Measurements from ENCODE around the gene CIB4. TPM values are rescaled to one million over a fixed set of nuclear protein-coding genes. Genes with fewer than 3 reads are reported as not detected.
A peak's percentile ranks its signal among the peaks of the same experiment; 100 is the strongest.
"Not testable (repeated sequence)": the region's sequence is repeated elsewhere in the genome, so short reads cannot be mapped to it uniquely, and the experiment has no call there.

Gene CIB4
- polyA plus RNA-seq, 6 donors from 2014 or later: not detected

DNA sequence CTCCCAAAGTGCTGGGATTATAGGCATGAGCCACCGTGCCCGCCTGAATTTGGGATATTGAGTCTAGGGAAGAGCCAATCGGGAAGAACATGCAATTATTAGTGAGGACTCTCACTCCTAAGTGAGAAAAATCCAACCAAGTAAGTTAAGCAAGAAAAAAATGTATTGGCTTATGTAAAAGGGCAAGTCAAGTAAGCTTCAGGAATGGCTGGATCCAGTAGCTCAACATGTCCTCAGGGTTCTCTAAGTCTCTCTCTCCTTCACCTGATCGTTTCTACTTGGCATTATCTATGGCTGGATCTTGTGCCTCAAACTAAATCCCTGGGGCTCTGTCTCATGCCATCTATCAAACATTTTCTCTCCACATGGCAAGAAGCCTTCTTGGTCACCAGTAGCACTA lies 16.1 kb upstream of the CIB4 start:
- Mint-ChIP-seq H3K4me1 (no peaks in the 10 kb centered on the region), H3K36me3 (peaks cover 8 to 13% of the 10 kb centered on the region in 2 donors), H3K27me3 (peaks cover 0 to 29% (median 18%) of the 10 kb centered on the region in 3 donors), H3K27ac (no peak overlapping the region), H3K4me3 (no peak overlapping the region), H3K9me3 (peaks cover 12 to 32% (median 27%) of the 10 kb centered on the region in 7 donors)
- no peak for ATAC-seq (ENCODE audit: low read depth in 2 of 2)
- no peak for DNase-seq

DNA sequence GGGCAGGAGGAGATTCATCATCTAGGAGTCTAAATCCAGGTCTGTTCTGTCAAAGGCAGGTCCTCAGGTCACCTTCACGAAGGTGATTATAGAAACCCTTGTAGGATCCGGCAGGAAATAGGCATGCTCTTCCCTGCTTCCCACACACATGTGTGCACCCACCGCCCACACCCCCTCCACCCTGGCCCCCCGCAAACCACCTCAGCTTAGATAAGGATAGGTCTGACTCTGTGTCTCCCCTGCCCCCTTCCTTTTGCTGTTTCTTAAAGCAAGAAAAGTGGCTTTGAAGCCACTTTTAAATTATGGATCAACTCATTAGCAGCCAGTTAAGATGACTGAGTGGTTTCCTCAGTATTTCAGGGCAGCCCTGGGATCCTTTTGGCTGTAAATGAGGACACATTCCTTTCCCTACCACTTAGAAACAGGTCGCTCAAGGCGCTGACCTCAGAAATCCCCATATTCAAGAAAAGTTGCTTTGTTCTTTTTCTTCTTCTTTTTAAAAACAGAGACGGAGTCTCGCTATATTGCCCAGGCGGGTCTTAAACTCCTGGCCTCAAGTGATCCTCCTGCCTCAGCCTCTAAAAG lies 14.5 kb upstream of the CIB4 start:
- Mint-ChIP-seq H3K4me1 (no peaks in the 10 kb centered on the region), H3K9me3 (peaks cover 10 to 24% (median 20%) of the 10 kb centered on the region in 7 donors), H3K27me3 (peaks cover under 1 to 40% (median 30%) of the 10 kb centered on the region in 3 donors), H3K36me3 (peaks cover 7 to 8% of the 10 kb centered on the region in 2 donors), H3K4me3 (no peak overlapping the region), H3K27ac (no peak overlapping the region)
- no peak for ATAC-seq (ENCODE audit: low read depth in 2 of 2)
- DNase-seq: no peak

GRCh38 chr2:26655120-26655519 lies 14.0 kb upstream of the CIB4 start:
- H3K4me3 Mint-ChIP-seq; H3K36me3 Mint-ChIP-seq; ATAC-seq (ENCODE audit: low read depth in 2 of 2): not testable (repeated sequence)

DNA sequence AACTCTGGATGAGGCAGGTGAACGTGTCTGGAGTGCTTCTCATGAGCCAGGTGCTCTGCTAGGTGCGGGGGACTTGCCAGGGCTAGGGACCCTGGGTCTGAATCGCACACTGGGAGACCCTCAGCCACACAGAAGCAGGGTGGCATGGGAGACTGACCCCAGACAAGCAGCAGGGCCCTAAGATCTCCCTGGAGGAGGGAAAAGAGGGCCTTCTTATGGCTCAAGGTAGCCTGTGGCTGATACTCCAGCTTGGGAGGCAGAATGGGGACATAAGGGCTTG lies 12.8 kb upstream of the CIB4 start:
- Mint-ChIP-seq H3K27ac (no peak overlapping the region), H3K4me3 (no peak overlapping the region), H3K9me3 (peaks cover 3 to 9% (median 6%) of the 10 kb centered on the region in 7 donors), H3K4me1 (no peaks in the 10 kb centered on the region), H3K36me3 (peaks cover 0 to 4% of the 10 kb centered on the region in 2 donors), H3K27me3 (peaks cover 5 to 53% (median 37%) of the 10 kb centered on the region in 3 donors)
- DNase-seq: no peak
- no peak for ATAC-seq (ENCODE audit: low read depth in 2 of 2)

More at GRCh38 chr2:26655120-26655519, 14.0 kb upstream of the CIB4 start:
- not testable (repeated sequence) for DNase-seq, H3K27ac Mint-ChIP-seq, H3K4me1 Mint-ChIP-seq
- peaks cover 5 to 46% (median 33%) of the 10 kb centered on the region in 3 donors for H3K27me3 Mint-ChIP-seq
- H3K9me3 Mint-ChIP-seq: peaks cover 6 to 19% (median 15%) of the 10 kb centered on the region in 7 donors

DNA sequence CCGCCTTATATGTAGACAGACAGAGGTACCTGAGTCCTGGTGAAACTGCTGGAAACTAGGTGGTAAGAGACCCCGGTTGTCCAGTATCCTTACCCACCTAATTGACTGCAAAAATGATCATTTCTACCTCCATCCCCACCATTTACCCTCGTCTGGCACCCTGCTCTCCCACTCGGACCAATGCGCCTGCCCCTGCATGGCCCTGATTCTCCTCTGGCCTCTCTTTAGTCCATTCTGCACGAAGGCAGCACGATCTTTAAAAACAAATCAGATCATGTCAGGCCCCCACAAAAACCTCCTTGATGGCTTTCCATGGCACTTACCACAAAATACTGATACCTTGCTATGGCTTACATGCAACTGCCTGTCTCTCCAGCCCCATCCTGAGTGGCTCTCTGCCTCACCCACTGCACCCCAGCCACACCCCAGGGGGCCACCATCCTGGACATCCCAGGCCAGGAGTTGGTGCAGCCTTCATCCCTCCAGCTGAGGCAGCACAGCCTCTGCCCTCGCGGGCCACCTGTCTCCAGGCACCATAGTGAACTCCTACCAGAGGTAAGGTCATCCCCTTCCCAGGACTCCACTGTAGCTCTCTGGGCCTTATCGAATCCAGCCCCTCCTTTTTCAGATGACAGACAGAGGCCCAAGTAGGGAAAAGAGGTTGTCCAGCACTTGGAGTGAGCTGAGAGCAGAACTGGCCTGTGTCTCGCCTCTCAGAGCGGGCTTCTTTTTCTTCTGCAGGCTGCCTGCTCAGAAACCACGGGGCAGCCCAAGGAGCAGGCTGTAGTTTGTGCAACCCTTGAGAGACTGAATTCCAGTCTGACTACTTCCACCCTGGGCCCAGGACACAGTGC lies 12.3 kb upstream of the CIB4 start:
- DNase-seq (no peak), ATAC-seq (ENCODE audit: low read depth in 2 of 2) (no peak)
- Mint-ChIP-seq H3K36me3 (no peaks in the 10 kb centered on the region), H3K4me3 (peak overlapping the region in 1 of 8 donors; percentile 29), H3K4me1 (no peaks in the 10 kb centered on the region), H3K27ac (no peak overlapping the region), H3K9me3 (peaks cover 0 to 5% (median 1%) of the 10 kb centered on the region in 7 donors), H3K27me3 (peaks cover 5 to 47% (median 31%) of the 10 kb centered on the region in 3 donors)

- no peaks in the 10 kb centered on the region for H3K4me1 Mint-ChIP-seq
- no peak for DNase-seq
- H3K9me3 Mint-ChIP-seq: peaks cover 0 to 5% (median 1%) of the 10 kb centered on the region in 7 donors
- peaks cover 5 to 45% (median 31%) of the 10 kb centered on the region in 3 donors for H3K27me3 Mint-ChIP-seq
- no peaks in the 10 kb centered on the region for H3K36me3 Mint-ChIP-seq
- ATAC-seq (ENCODE audit: low read depth in 2 of 2): no peak
- no peak overlapping the region for H3K27ac Mint-ChIP-seq
- H3K4me3 Mint-ChIP-seq: no peak overlapping the region
Observed at GRCh38 chr2:26652361-26653041, 11.3 kb upstream of the CIB4 start.

- ATAC-seq (ENCODE audit: low read depth in 2 of 2) (no peak), DNase-seq (no peak)
- no peaks in the 10 kb centered on the region for H3K9me3 Mint-ChIP-seq
- H3K4me3 Mint-ChIP-seq: no peak overlapping the region
- H3K36me3 Mint-ChIP-seq: no peaks in the 10 kb centered on the region
- H3K4me1 Mint-ChIP-seq: no peaks in the 10 kb centered on the region
- peaks cover 5 to 45% (median 31%) of the 10 kb centered on the region in 3 donors for H3K27me3 Mint-ChIP-seq
- H3K27ac Mint-ChIP-seq: no peak overlapping the region
Observed at GRCh38 chr2:26651799-26652198, 10.6 kb upstream of the CIB4 start.

DNA sequence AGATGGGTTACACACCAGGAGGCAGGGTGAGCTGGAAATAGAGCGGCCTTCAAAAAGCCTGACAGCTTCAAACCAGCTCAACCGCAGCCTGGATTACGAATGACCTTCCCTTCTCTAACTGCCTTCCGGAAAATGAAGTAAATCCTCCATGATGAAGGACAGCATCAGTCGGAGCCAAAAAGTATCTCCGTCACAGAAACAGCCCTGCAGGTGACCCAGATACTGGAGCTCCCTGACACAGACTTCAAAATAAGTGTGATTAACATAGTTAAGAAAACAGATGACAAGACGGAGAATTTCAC lies 10.3 kb upstream of the CIB4 start:
- no peaks in the 10 kb centered on the region for H3K9me3 Mint-ChIP-seq
- no peak overlapping the region for H3K27ac Mint-ChIP-seq
- H3K4me1 Mint-ChIP-seq: no peaks in the 10 kb centered on the region
- H3K27me3 Mint-ChIP-seq: peaks cover 6 to 45% (median 31%) of the 10 kb centered on the region in 3 donors
- ATAC-seq (ENCODE audit: low read depth in 2 of 2) (no peak), DNase-seq (no peak)
- no peaks in the 10 kb centered on the region for H3K36me3 Mint-ChIP-seq
- H3K4me3 Mint-ChIP-seq: no peak overlapping the region

GRCh38 chr2:26650713-26651469 lies 9.7 kb upstream of the CIB4 start:
- Mint-ChIP-seq H3K4me1 (no peaks in the 10 kb centered on the region), H3K27me3 (peaks cover 9 to 50% (median 31%) of the 10 kb centered on the region in 3 donors), H3K9me3 (no peaks in the 10 kb centered on the region), H3K27ac (no peak overlapping the region), H3K4me3 (no peak overlapping the region), H3K36me3 (no peaks in the 10 kb centered on the region)
- no peak for DNase-seq
- ATAC-seq (ENCODE audit: low read depth in 2 of 2): no peak

- DNase-seq (no peak), ATAC-seq (ENCODE audit: low read depth in 2 of 2) (no peak)
- peaks cover 9 to 57% (median 39%) of the 10 kb centered on the region in 3 donors for H3K27me3 Mint-ChIP-seq
- no peaks in the 10 kb centered on the region for H3K36me3 Mint-ChIP-seq
- no peaks in the 10 kb centered on the region for H3K9me3 Mint-ChIP-seq
- peak overlapping the region in 1 of 6 donors; percentile 33 for H3K27ac Mint-ChIP-seq
- H3K4me3 Mint-ChIP-seq: no peak overlapping the region
- H3K4me1 Mint-ChIP-seq: no peaks in the 10 kb centered on the region
Observed at GRCh38 chr2:26649992-26650712, 9.0 kb upstream of the CIB4 start.

GRCh38 chr2:26649322-26649721 lies 8.2 kb upstream of the CIB4 start:
- no peaks in the 10 kb centered on the region for H3K4me1 Mint-ChIP-seq
- no peaks in the 10 kb centered on the region for H3K9me3 Mint-ChIP-seq
- ATAC-seq (ENCODE audit: low read depth in 2 of 2) (no peak), DNase-seq (no peak)
- peaks cover 13 to 60% (median 46%) of the 10 kb centered on the region in 3 donors for H3K27me3 Mint-ChIP-seq
- H3K27ac Mint-ChIP-seq: no peak overlapping the region
- H3K36me3 Mint-ChIP-seq: no peaks in the 10 kb centered on the region
- no peak overlapping the region for H3K4me3 Mint-ChIP-seq

GRCh38 chr2:26648516-26648915 lies 7.3 kb upstream of the CIB4 start:
- DNase-seq: no peak
- H3K4me1 Mint-ChIP-seq: no peaks in the 10 kb centered on the region
- H3K9me3 Mint-ChIP-seq: no peaks in the 10 kb centered on the region
- ATAC-seq (ENCODE audit: low read depth in 2 of 2): no peak
- no peak overlapping the region for H3K27ac Mint-ChIP-seq
- peaks cover 14 to 58% (median 43%) of the 10 kb centered on the region in 3 donors for H3K27me3 Mint-ChIP-seq
- no peaks in the 10 kb centered on the region for H3K36me3 Mint-ChIP-seq
- no peak overlapping the region for H3K4me3 Mint-ChIP-seq

DNA sequence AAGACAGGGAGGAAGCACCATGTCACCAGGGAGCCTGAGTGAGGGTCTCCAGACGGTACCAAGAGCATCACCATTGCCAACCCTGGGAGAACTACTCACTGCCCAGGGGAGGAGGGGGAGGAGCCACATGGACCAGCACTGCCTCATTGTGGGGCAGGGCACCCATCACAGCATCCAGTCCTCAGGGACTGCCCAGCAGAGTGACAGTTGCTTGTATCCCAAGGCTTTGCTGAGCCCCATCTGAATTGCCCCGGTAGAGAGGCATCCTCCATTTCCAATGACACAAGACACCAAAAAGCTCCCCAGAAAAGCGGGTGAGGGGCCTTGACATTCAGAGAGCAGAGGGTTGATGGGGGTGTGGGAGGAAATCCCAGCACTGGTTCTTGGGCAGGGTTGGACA lies 6.8 kb upstream of the CIB4 start:
- no peaks in the 10 kb centered on the region for H3K4me1 Mint-ChIP-seq
- H3K4me3 Mint-ChIP-seq: no peak overlapping the region
- ATAC-seq (ENCODE audit: low read depth in 2 of 2) (no peak), DNase-seq (no peak)
- no peaks in the 10 kb centered on the region for H3K36me3 Mint-ChIP-seq
- no peaks in the 10 kb centered on the region for H3K9me3 Mint-ChIP-seq
- no peak overlapping the region for H3K27ac Mint-ChIP-seq
- H3K27me3 Mint-ChIP-seq: peaks cover 17 to 57% (median 46%) of the 10 kb centered on the region in 3 donors

Measured in naive B cell (primary cell).